Stimulated activated CD4-positive, alpha-beta T cell treated with anti-CD3 and anti-CD28 coated beads, Interleukin-4, amount 100 ng/mL, for 48 hours (primary cell): ENCODE results near the gene HM13.
"Not testable (repeated sequence)": the region's sequence is repeated elsewhere in the genome, so short reads cannot be mapped to it uniquely, and the experiment has no call there.

Experiments
- DNase-seq, 2 donors: peaks; one replicate each; pipeline ENCODE4 v3.0.0-alpha.2; 2020; ENCODE audit warnings: low read depth in 2 of 2

The HM13 gene

GRCh38 chr20:31500527-31500926 is 13.7 kb upstream of the HM13 start:
- no peak for DNase-seq

- DNase-seq: peak; percentile 71 to 77
Measured at GRCh38 chr20:31502884-31503673, 11.2 kb upstream of the HM13 start.

DNA sequence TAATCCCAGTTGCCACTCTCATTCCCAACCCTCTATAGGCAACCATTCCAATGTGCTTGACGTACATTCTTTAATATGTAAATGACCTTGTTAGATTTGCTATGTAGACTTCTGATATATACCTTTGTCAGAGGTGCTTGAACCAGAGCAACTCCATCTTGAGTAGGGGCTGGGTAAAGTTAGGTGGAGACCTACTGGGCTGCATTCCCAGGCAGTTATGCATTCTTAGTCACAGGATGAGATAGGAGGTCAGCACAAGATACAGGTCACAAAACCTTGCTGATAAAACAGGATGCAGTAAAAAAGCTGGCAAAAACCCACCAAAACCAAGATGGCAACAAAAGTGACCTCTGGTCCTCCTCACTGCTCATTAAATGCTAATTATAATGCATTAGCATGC is 8.3 kb upstream of the HM13 start:
- DNase-seq: no peak

GRCh38 chr20:31508517-31509244 is 5.6 kb upstream of the HM13 start:
- DNase-seq: no peak

- no peak for DNase-seq
Measured at GRCh38 chr20:31515072-31515774, 981 bp downstream of the HM13 start.

- DNase-seq: no peak
Measured at GRCh38 chr20:31515775-31516107, 1.5 kb downstream of the HM13 start.

DNA sequence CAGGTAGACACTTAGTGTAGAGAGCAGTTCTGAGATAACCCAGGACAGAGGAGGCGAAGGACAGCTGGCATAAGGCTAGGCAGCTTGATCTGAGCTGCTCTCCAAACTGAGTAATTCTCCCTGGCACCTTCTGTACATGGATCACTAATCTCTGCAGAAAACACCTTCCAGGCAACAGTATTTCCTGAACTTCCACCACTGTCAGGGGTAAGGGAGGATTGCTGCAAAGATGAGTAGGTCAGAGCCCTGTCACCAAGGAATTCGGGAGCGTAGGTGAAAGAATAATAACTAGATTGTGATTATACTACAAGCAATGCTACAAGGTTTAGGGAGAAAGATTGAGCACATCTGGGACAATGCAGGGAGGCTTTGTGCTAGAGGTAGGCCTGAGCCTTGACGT is 1.9 kb downstream of the HM13 start:
- no peak for DNase-seq

- DNase-seq: no peak
Measured at GRCh38 chr20:31516651-31517050, 2.4 kb downstream of the HM13 start.

DNA sequence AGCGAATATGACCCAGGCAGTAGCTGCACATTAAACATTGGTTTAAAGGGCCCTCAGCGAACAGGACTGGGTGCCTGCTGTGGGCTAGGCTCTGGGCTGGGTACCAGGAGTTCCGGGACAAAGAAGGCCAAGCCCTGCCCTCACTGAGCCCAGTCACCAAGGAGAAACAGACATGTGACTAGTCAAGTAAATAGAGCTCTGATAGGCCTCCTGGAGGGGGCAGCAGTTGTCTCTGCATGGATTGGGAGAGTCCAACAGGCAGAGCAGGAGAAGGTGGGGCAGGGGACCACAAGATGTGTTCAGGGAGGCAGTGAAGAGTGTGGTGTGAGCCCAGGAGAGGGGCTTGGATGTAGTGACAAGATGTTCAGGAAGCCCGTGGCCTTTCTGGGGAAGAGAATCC is 3.1 kb downstream of the HM13 start:
- no peak for DNase-seq

DNA sequence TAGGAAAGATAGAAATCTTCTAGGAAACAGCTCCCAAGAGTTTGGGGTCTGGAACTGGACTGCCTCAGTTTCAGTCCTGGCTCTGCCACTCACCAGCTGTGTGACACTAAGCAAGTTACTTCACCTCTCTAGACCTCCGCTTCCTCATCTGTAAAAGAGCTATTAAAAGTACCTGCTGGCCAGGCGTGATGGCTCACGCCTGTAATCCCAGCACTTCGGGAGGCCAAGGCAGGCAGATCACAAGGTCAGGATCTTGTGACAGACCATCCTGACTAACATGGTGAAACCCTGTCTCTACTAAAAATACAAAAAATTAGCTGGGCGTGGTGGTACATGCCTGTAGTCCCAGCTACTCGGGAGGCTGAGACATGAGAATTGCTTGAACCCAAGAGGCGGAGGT is 7.0 kb downstream of the HM13 start:
- not testable (repeated sequence) for DNase-seq

GRCh38 chr20:31522731-31523130 is 8.5 kb downstream of the HM13 start:
- no peak for DNase-seq

GRCh38 chr20:31523361-31524283 is 9.4 kb downstream of the HM13 start:
- no peak for DNase-seq

GRCh38 chr20:31527266-31527665 is 13.0 kb downstream of the HM13 start:
- no peak for DNase-seq

GRCh38 chr20:31535298-31535697 is 21.1 kb downstream of the HM13 start:
- DNase-seq: no peak

GRCh38 chr20:31536575-31536974 is 22.3 kb downstream of the HM13 start:
- no peak for DNase-seq

GRCh38 chr20:31537116-31537871 is 23.1 kb downstream of the HM13 start:
- no peak for DNase-seq

DNA sequence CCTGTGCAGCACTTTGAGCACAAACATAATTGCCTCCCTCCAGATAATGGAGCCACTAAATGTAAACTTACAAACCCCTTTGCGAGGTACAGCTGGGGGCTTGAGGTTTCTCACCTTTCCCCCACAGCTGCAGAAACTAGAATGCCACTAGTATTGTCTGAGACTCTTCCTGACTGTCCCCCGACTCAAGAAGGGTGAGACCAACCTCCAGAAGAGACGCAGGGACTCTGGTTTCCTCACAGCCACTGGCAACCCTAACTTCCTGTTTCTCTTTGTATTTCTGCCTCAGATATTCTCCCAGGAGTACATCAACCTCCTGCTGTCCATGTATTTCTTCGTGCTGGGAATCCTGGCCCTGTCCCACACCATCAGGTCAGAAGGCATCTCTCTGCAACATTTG is 23.6 kb downstream of the HM13 start:
- no peak for DNase-seq

- DNase-seq: no peak
Measured at GRCh38 chr20:31538326-31538725, 24.1 kb downstream of the HM13 start.

- DNase-seq: not testable (repeated sequence)
Measured at GRCh38 chr20:31539636-31540035, 25.4 kb downstream of the HM13 start.

DNA sequence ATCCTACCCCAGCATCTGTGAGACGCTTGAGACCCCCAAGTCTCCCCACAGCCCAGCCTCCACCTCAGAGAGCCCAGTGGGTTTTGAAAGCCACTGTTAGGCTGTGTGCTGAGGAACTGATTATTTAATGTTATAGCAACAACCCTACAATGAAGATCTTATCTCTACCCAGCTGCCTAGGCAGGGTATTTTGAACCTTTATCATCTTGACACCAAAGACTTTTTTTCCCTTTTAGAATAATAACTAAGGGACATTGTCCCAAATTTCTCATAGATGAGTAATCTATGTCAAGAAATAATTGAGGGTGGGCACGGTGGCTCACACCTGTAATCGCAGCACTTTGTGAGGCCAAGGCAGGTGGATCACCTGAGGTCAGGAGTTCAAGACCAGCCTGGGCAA is 26.2 kb downstream of the HM13 start:
- DNase-seq: no peak
